ENCODE data around the gene RPS8. TPM values are rescaled to one million over a fixed set of nuclear protein-coding genes. Genes with fewer than 3 reads are reported as not detected.

RPS8 gene
- total and polyA plus RNA-seq, 2 of the 8 experiments (the other 6 are each of a cell fraction or from before 2014, with no cell fraction given): 2,261 to 2,407 TPM

DNA sequence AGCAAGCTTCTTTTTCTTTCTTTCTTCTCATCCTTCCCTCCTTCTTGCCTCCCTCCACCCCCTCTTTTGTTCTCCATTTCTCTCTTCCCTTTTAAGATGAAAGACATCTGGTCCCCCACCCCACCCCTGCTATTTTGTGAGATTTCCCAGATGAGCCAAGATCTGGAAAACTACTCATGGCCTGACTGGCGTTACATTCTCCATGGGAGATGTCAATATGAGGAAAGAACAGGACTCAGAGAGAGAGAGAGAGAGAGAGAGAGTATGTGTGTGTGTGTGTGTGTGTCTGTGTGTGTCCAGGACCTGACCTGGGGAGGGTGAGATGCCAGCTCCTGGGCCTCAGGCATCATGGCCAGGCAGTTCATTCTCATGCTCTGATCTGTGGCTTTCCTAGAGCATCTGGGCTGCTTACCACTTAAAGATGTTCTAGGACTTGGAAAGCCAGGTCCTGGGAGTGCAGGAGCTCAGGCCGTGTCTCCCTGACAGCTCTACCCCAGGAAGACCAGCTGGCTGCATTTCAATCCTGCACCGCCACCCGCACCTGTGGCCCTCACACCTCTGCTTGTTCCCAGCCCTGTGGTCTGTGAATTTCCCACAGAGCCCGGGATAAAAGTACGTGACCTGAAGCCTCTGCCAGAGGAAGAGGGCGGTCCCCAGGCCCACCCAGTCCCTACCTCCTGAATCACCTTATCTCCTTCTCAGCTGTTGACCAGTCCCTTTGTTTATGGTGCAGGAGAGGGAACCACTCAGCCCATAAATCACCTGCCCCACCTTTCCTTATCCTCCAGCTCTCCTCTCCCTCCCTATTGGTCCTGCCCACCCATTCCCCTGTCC lies 15.8 kb downstream of the RPS8 start:
- Histone ChIP-seq H3K4ac (replicated peaks; ENCODE audit: insufficient read length, low read depth, low read length) (no peak overlapping the region), H2BK15ac (ENCODE audit: low read length) (peak overlapping the region; percentile 46; the same call in 1 of the 2 replicates), H4K5ac (ENCODE audit: insufficient read length, low read depth, low read length) (no peak overlapping the region), H2AK5ac (ENCODE audit: low read depth, low read length) (no peak overlapping the region), H4K8ac (ENCODE audit: extremely low read depth, insufficient read depth, low read length) (no peak overlapping the region), H3K4me2 (ENCODE audit: insufficient read depth in 1 of 2, low read depth in 2 of 2, low read length in 2 of 2) (no peak overlapping the region), H3K9me3 (ENCODE audit: insufficient read depth in 2 of 2, low read depth in 1 of 2, low read length in 1 of 2) (no peaks in the 10 kb centered on the region), H3K4me1 (replicated peaks in 1 of 4; ENCODE audit: control insufficient read depth in 3 of 4, insufficient read depth in 4 of 4, low read length in 3 of 4) (peaks cover 4 to 13% (median 9%) of the 10 kb centered on the region in 4 experiments), H3K4me3 (ENCODE audit: extremely low read depth in 1 of 4, insufficient read depth in 2 of 4, low read depth in 3 of 4, low read length in 4 of 4) (no peak overlapping the region), H3K79me2 (ENCODE audit: control insufficient read depth in 1 of 2, insufficient read depth in 2 of 2, low read length in 2 of 2) (no peaks in the 10 kb centered on the region), H3K56ac (replicated peaks; ENCODE audit: insufficient read length, low read depth, low read length) (no peak overlapping the region), H4K20me1 (replicated peaks in 1 of 2; ENCODE audit: control insufficient read depth in 1 of 2, insufficient read depth in 2 of 2, low read length in 2 of 2) (no peaks in the 10 kb centered on the region), H3K9ac (replicated peaks in 1 of 4; ENCODE audit: extremely low read depth in 1 of 4, low read depth in 3 of 4, low read length in 3 of 4) (no peak overlapping the region), H3K27ac (ENCODE audit: low read depth, low read length) (no peak overlapping the region), H2BK12ac (ENCODE audit: low read depth, low read length) (no peak overlapping the region), H3K14ac (ENCODE audit: insufficient read length) (no peak overlapping the region), H3K23ac (ENCODE audit: insufficient read length) (no peak overlapping the region), H3K27me3 (replicated peaks in 1 of 4; ENCODE audit: control insufficient read depth in 3 of 4, extremely low read depth in 1 of 4, insufficient read depth in 3 of 4, low read length in 3 of 4) (peaks cover 0 to 7% (median 0%) of the 10 kb centered on the region in 4 experiments; a peak in 2 of 7 replicates), H3K36me3 (ENCODE audit: control insufficient read depth in 2 of 4, insufficient read depth in 4 of 4, low read length in 3 of 4) (no peaks in the 10 kb centered on the region), H3K23me2 (ENCODE audit: low read depth, low read length) (peaks cover 4% of the 10 kb centered on the region; the same call in 1 of the 2 replicates), H2AFZ (ENCODE audit: low read length) (no peak overlapping the region), H2BK120ac (replicated peaks; ENCODE audit: low read depth, low read length) (no peak overlapping the region), H4K91ac (replicated peaks; ENCODE audit: insufficient read length, low read length) (no peak overlapping the region), H3K18ac (ENCODE audit: extremely low read depth, low read length) (no peak overlapping the region), H2BK5ac (ENCODE audit: low read depth, low read length) (no peak overlapping the region), H3K79me1 (ENCODE audit: low read depth, low read length) (0 out of 2 replicates have a peak, but pooled peaks cover 2% of the 10 kb centered on the region), H2BK20ac (ENCODE audit: low read length) (no peak overlapping the region)
- CTCF ChIA-PET (ENCODE audit: partially characterized antibody): interaction anchor here (0.6 to 10.4 kb wide), 15 partner anchors 9 to 228 kb away, joined by 3 to 67 read pairs (median 6); partner anchors contain the start of genes BTBD19, DYNLT4, HECTD3 and PLK3
- POLR2A ChIA-PET (ENCODE audit: partially characterized antibody): interaction anchor here (1.3 to 23.6 kb wide), 8 partner anchors 9 to 107 kb away, joined by 3 to 428 read pairs (median 16); partner anchors contain the start of genes BTBD19, DYNLT4, PLK3 and RNU5D-1
- TF ChIP-seq, protein P1, sequence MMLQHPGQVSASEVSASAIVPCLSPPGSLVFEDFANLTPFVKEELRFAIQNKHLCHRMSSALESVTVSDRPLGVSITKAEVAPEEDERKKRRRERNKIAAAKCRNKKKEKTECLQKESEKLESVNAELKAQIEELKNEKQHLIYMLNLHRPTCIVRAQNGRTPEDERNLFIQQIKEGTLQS (IDR thresholded peaks at IDR 0.05; ENCODE audit: insufficient read depth, low read depth, low read length): no peak
- DNase-seq (ENCODE audit: low read depth in 1 of 2, low spot score in 2 of 2) (no peak), FAIRE-seq (no peak)
- 95% methylated on average over 7 of the region's 7 CpGs; no CpG with 5 or more reads in 1 of the 2 experiments for WGBS, 2 experiments (ENCODE audit: extremely low coverage in 1 of 2, insufficient coverage in 1 of 2, insufficient read length in 1 of 2, insufficient replicate concordance in 2 of 2, low coverage in 1 of 2, low lambda C conversion rate in 2 of 2, missing lambda C conversion rate in 1 of 2)
